Large intestine (tissue), 3 donors: ENCODE results near the gene SLC4A11. TPM values are rescaled to one million over a fixed set of nuclear protein-coding genes. Genes with fewer than 3 reads are reported as not detected.
A peak's percentile ranks its signal among the peaks of the same experiment; 100 is the strongest.

Experiments used
- DNase-seq, 2 donors: peaks; one replicate each; pipeline versions ENCODE4 v3.0.0 to v3.0.0-alpha.2; 2013
- H3K27ac ChIP-seq: one replicate; pipeline ENCODE4 v1.5.1; 2013; ENCODE audit warnings: low read length
- H3K27me3 ChIP-seq: 2 replicates; pipeline ENCODE4 v1.6.1; 2013; ENCODE audit warnings: low read length; ENCODE audit not compliant: control insufficient read depth, insufficient read depth
- H3K36me3 ChIP-seq: 2 replicates; pipeline ENCODE4 v1.6.1; 2013; ENCODE audit warnings: low read length; ENCODE audit not compliant: control insufficient read depth, insufficient read depth
- H3K4me1 ChIP-seq: one replicate; pipeline ENCODE4 v1.6.1; 2013; ENCODE audit warnings: low read length; ENCODE audit not compliant: control insufficient read depth, insufficient read depth
- H3K4me3 ChIP-seq: one replicate; pipeline ENCODE4 v1.5.1; 2013; ENCODE audit warnings: low read length
- H3K9me3 ChIP-seq: one replicate; pipeline ENCODE4 v1.6.1; 2013; ENCODE audit warnings: mild to moderate bottlenecking, low read depth, low read length, moderate library complexity; ENCODE audit not compliant: control insufficient read depth
- WGBS: methylation state at CpG from one replicate; pipeline ENCODE4 v1.1.5; 2013; ENCODE audit warnings: low lambda C conversion rate; ENCODE audit not compliant: insufficient coverage; 5-methylcytosine and 5-hydroxymethylcytosine counted together
- polyA plus RNA-seq: library from polyadenylated mRNA; unstranded; fragments of 120-200 nt; gene quantifications from one replicate; pipeline ENCODE4 v1.2.1, GENCODE V29; 2013

Gene SLC4A11
- polyA plus RNA-seq, 1 donor: 0.36 TPM

DNA sequence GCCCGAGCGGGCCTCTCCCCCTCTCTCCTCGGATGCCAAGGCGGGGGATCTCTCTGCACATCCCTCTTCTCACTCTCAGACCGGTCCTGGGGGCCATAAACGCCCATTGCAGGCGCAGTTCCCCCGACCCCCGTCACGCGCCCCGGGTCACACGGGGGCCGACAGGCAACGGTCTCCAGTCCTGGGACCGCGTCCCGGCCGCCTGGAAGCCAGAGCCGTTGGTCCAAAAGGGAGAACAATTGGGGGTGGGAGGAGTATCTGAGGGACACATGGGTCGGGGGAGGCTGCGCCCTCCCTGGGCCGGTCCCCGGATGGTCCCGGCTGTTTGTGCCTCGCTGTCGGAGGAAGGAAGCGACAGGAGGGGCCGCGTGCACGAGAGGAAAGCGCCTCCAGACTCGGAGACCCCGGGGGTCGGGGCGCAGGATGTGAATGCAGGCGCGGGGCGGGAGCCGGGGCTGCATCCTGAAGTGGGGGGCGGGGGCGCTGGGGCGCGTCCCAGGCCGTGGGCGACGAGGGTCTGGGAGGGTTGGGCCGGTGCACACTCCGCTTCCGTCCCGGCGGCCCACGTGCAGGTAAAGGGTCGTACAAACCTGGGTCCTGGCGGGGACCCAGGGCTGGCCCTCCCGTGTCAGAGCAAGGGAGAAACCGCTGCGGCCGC lies 903 bp downstream of the SLC4A11 start:
- DNase-seq: no peak
- no CpG with 5 or more reads among the region's 59 CpGs for WGBS
- peaks cover 82% of the 10 kb centered on the region for H3K27me3 ChIP-seq
- no peaks in the 10 kb centered on the region for H3K36me3 ChIP-seq
- peaks cover 11% of the 10 kb centered on the region for H3K4me1 ChIP-seq
- peaks cover 16% of the 10 kb centered on the region for H3K9me3 ChIP-seq
- H3K4me3 ChIP-seq: peak overlapping the region; percentile 37
- no peak overlapping the region for H3K27ac ChIP-seq

DNA sequence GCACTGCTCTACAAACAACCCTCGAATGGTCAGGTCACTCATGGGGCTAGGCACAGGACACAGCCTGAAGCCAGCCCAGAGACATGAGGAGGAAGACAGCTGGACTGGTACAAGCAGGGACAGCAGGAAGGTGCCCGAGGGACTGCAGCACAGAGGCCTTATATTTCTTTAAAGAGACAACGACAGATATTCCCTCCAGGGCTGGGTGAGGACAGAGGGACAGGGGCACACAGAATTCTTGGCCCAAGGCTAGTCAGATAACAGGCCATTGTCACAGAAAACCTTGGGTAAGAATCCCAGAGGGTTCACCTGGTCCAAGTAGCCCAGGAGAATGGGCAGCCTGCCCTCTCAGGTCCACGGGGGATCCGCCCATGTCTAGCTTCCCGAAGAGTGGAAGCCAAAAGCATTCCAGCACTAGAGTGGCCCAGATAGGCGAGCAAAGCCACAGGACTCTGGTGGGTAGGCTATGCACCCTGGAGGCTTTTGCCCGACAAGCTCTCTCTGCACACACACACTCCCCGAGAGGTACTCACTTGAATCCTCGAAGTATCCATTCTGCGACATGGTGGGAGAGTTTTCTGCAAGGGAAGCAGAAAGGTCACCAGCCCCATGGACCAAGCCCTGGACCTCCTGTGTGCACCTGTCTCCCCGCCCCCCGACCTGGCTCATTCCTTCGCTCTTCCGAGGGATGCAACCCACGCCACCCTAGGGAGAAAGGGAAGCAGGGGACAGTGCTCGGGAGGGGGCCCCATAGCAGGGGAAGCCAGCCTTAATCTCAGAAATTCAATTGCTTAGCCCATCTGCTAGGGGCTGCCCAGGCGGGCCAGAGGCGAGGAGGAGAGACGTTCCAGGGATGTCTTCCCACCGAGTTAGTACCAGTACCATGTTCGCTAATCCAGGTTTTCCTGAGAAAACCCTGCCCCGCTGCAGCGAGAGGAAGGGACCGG lies 1.7 kb downstream of the SLC4A11 start:
- Histone ChIP-seq H3K4me1 (peaks cover 11% of the 10 kb centered on the region), H3K27me3 (peaks cover 77% of the 10 kb centered on the region), H3K4me3 (no peak overlapping the region), H3K9me3 (peaks cover 16% of the 10 kb centered on the region), H3K27ac (no peak overlapping the region), H3K36me3 (no peaks in the 10 kb centered on the region)
- no CpG with 5 or more reads among the region's 25 CpGs for WGBS
- no peak for DNase-seq

DNA sequence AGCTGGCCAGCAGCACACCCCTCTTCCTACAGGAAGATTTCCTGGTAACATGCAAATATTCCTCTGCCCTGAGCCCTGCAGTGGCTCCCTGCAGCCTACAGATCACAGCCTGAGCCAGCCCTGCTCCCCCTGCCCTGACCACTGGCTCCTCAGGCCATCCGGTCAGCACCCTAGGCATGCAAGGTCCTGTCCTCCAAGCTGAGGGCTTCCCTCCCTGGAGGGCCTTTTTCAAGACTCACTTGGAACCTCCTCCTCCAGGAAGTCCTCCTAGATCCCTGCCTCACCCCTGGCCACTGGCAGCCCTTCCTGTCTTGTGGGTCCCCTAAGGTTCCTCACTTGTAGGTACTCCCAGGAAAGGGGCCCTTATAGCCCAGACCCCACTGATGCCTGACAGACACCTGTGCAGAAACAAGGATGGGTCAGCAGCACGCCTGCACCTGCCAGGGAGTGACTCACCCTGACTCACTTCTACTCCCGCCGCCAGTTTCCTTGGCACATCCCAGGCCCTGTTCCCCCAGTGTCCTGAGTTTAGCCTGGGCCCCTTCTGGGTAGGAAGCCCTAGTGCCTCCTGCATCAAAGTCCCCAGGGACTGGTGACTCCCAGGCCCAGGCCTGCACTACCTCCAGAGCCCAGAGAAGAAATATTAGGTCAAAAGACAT lies 3.2 kb downstream of the SLC4A11 start:
- Histone ChIP-seq H3K9me3 (peaks cover 16% of the 10 kb centered on the region), H3K4me3 (no peak overlapping the region), H3K4me1 (peaks cover 11% of the 10 kb centered on the region), H3K27me3 (peaks cover 63% of the 10 kb centered on the region), H3K27ac (no peak overlapping the region), H3K36me3 (no peaks in the 10 kb centered on the region)
- no CpG with 5 or more reads among the region's 4 CpGs for WGBS
- DNase-seq: no peak

DNA sequence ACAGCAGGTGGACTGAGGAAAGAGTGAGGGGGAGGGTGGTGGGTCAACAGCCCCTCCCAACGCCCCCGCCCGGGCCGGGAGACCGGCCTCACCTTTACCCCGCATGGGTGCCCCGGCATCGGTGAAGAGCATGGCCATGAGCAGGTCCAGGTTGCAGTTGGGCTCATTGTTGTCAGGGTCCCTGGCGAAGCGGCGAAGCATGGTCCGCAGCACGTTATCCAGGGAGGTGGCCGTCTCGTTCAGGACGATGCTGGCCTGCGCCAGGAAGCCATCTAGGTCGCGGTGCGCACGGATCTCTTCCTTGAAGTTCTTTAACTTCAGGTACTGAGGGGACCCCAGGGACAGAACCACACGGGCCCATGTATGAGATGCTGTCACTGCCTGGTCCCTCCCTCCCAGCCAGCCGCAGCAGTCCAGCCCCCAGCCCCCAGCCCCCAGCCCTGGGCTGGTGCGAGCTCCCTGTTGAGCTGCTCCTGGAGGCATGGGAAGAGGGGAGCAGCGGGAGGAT lies 4.9 kb downstream of the SLC4A11 start:
- WGBS: no CpG with 5 or more reads among the region's 25 CpGs
- Histone ChIP-seq H3K27ac (no peak overlapping the region), H3K36me3 (no peaks in the 10 kb centered on the region), H3K4me1 (peaks cover 5% of the 10 kb centered on the region), H3K9me3 (peaks cover 8% of the 10 kb centered on the region), H3K4me3 (no peak overlapping the region), H3K27me3 (peaks cover 46% of the 10 kb centered on the region)
- DNase-seq: no peak

DNA sequence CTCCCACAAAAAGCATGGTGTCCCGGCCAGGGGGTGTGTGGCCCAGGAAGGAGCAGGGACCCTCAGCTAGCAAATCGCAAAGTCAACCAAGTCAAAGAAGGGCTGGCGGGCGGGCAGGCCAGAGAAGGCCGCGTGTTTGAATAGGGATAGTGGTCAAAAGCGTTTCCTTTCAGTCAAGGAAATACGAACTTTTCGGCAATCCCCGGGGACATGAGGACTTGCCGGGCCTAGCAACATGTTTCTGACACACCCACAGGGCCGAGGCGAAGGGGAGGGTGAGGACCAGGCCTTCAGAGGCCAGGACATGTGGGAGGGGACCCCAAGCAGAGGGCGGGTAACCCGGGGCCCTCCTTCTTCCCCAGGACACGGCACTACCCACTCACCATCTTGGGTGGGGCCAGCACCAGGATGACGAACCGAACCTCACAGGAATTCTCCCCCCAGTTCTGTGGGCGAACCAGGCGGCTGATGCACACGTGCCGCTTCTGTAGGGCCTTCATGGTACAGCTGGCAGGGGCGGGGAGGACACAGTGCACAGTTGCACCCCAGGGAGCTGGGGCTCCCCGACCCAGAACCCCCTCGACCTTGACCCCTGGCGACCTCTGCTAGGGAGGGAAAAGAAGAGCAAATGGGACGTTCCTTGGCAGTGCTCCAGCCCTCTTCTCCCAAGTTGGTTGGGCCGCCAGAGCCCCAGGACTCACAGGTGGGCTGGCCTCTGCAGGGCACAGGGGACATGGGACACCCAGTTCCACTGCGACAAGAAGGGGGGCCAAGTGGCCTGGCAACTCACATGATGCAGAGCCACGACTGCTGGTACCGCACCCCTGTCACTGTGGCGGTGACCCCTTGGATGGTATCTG lies 5.6 kb downstream of the SLC4A11 start:
- Histone ChIP-seq H3K4me3 (no peak overlapping the region), H3K27me3 (peaks cover 40% of the 10 kb centered on the region), H3K27ac (no peak overlapping the region), H3K36me3 (no peaks in the 10 kb centered on the region), H3K9me3 (peaks cover 5% of the 10 kb centered on the region), H3K4me1 (peaks cover 4% of the 10 kb centered on the region)
- DNase-seq: no peak
- WGBS: no CpG with 5 or more reads among the region's 32 CpGs

DNA sequence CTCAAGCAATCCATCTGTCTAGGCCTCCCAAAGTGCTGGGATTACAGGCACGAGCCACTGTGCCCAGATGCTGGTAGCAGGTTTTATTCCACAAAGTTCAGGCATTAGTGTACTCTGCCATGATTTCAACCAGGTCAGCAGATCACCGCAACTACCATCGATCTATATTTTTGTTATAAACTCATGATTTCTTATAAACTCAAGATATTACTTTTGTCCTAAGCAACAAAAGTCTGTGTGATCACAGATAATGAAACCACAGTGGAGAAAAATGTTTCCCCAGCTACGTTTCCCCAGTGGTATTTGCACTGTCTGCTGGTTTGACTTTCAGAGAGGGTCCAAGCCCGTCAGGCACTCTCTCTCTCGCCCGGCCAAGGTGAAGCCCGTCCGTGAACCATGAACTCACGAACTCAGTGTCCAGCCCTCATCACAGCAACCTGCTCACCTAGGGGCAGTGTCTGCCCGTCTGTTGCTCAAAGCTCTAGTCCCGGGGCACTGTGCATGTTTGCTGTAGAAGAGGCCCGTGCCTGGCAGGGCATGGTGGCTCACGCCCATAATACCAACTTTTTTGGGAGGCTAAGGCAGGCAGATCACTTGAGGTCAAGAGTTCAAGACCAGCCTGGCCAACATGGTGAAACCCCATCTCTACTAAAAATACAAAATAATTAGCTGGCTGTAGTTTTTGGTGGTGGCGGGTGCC lies 7.0 kb downstream of the SLC4A11 start:
- DNase-seq: no peak
- H3K4me1 ChIP-seq: no peaks in the 10 kb centered on the region
- H3K36me3 ChIP-seq: no peaks in the 10 kb centered on the region
- WGBS: 67% methylated on average over 1 of the region's 15 CpGs
- no peaks in the 10 kb centered on the region for H3K9me3 ChIP-seq
- H3K27ac ChIP-seq: no peak overlapping the region
- H3K4me3 ChIP-seq: no peak overlapping the region
- peaks cover 27% of the 10 kb centered on the region for H3K27me3 ChIP-seq

DNA sequence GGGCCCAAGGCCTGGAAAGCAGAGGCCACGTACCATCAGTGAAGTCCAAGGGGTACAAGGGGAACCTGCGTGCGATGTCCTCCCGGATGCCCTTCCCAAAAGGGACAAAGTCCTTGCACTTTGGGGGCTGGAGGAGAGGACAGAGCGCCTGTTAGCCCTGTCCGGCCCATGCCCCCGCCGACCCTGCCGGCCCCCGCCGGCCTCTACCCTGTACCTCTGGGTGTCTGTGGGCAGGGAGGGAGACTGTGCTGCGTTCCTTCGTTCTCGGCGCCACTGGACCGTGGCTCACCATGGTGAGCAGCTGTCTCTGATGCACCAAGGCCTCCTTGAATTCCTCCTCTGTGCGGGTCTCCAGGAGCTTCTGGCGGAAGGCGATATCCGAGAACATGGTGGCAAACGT lies 7.9 kb downstream of the SLC4A11 start:
- H3K9me3 ChIP-seq: no peaks in the 10 kb centered on the region
- DNase-seq: no peak
- no peaks in the 10 kb centered on the region for H3K36me3 ChIP-seq
- H3K4me1 ChIP-seq: no peaks in the 10 kb centered on the region
- H3K27ac ChIP-seq: no peak overlapping the region
- peaks cover 18% of the 10 kb centered on the region for H3K27me3 ChIP-seq
- H3K4me3 ChIP-seq: no peak overlapping the region
- WGBS: no CpG with 5 or more reads among the region's 21 CpGs

DNA sequence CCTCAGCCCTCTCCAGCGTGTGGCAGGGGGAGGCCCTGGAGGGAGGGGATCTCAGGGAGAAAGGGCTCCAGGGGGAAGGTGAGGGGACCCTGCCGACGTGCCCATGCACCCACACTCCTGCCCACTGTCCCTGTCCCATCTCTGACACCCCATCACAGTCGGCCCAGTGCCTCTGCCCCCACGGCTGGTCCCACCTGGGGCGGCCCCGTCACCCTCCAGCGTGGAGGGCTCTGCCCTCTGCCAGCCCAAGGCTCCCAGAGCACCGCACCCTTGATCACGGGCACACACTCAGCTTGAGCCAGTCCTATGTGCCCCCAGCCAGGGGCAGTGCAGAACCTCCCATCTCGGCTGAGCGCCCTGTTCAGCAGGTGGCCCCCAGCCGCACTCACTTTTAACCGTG lies 9.2 kb downstream of the SLC4A11 start:
- no peak for DNase-seq
- Histone ChIP-seq H3K36me3 (no peaks in the 10 kb centered on the region), H3K4me1 (no peaks in the 10 kb centered on the region), H3K9me3 (no peaks in the 10 kb centered on the region), H3K4me3 (no peak overlapping the region), H3K27me3 (peaks cover 5% of the 10 kb centered on the region), H3K27ac (no peak overlapping the region)
- no CpG with 5 or more reads among the region's 14 CpGs for WGBS

DNA sequence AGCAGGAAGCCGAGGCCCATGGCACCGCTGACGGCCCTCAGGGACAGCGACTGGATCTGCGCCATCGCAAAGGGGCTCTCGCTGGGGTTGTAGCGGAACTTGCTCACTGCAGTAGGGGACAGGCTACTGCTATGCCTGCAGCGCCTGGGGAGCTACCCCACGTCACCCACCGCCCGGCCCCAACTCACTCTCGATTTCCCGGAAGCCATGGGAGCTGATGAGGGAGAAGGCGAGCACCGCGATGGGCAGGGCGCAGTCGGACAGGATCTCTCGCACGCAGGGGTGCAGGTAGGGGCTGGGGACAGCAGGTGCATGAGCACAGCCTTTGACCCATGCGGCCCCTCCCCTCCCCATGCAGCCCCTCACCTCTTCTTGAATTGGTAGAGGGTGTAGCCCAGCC lies 9.8 kb downstream of the SLC4A11 start:
- no CpG with 5 or more reads among the region's 22 CpGs for WGBS
- H3K27ac ChIP-seq: no peak overlapping the region
- DNase-seq: no peak

More for the DNA sequence above, 9.8 kb downstream of the SLC4A11 start:
- Histone ChIP-seq H3K4me3 (no peak overlapping the region), H3K36me3 (no peaks in the 10 kb centered on the region), H3K4me1 (no peaks in the 10 kb centered on the region), H3K9me3 (no peaks in the 10 kb centered on the region), H3K27me3 (no peaks in the 10 kb centered on the region)
